ENCODE data around the gene AAMDC.
"Not testable (repeated sequence)": the region's sequence is repeated elsewhere in the genome, so short reads cannot be mapped to it uniquely, and the experiment has no call there.

DNA sequence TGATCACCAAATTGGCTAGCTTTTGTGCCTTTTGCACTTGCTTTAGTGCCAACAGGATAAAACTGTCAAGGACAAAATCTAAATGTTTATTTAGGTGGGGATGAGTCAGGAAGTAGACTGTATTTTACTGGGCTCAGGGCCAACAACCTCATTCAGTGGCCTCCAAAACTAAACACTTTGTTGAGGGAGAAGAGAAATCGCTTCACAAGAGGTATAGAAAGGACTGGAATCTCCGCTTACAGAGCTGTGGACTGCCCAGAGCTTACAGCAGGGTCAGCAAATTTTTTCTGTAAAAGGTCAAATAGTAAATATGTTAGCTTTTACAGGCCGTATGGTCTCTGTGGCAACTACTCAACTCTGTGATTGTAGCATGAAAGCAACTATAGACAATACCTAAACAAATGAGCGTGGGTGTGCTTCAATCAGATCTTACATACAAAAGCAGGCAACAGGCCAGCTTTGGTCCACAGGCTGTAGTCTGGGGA, 93.4 kb downstream of the AAMDC start:
- not testable (repeated sequence) for TF ChIP-seq BHLHE40 (IDR thresholded peaks at IDR 0.05; ENCODE audit: borderline replicate concordance); ARNT (IDR thresholded peaks at IDR 0.05); FOXM1 (IDR thresholded peaks at IDR 0.05; ENCODE audit: borderline replicate concordance); PKNOX1 (IDR thresholded peaks at IDR 0.05); NFRKB (IDR thresholded peaks at IDR 0.05); SUZ12 (IDR thresholded peaks at IDR 0.05); CTBP1 (IDR thresholded peaks at IDR 0.05; ENCODE audit: borderline replicate concordance); FOXK2 (IDR thresholded peaks at IDR 0.05); ELF4 (IDR thresholded peaks at IDR 0.05); SP1 (IDR thresholded peaks at IDR 0.05); TARDBP (IDR thresholded peaks at IDR 0.05); ZNF384 (IDR thresholded peaks at IDR 0.05)

Measured in HEK293T (cell line).